GM18519 (cell line): ENCODE data around the gene RIMBP2.
"Not testable (repeated sequence)": the region's sequence is repeated elsewhere in the genome, so short reads cannot be mapped to it uniquely, and the experiment has no call there.

Experiments used
- ATAC-seq: cut with Tn5 transposase; IDR thresholded peaks from one replicate; pipeline ENCODE4 v1.9.1; 2021; ENCODE audit warnings: mild to moderate bottlenecking, moderate library complexity; ENCODE audit not compliant: unreplicated experiment, low FRiP score

The RIMBP2 gene

DNA sequence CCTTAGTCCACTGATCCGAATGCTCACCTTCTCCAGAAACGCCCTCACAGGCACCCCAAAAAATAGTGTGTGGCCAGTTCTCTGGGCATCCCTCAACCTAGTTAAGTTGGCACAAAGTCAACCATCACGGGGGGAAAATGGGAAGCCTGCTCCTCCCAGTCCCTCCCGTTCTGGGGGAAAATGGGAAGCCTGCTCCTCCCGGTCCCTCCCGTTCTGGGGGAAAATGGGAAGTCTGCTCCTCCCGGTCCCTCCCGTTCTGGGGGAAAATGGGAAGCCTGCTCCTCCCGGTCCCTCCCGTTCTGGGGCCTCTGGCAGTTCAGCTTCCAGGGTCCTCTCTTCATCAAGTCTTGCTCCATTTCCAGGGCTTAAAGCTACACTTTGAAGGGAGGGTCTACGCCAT lies 106.1 kb downstream of the RIMBP2 start:
- ATAC-seq = no peak

DNA sequence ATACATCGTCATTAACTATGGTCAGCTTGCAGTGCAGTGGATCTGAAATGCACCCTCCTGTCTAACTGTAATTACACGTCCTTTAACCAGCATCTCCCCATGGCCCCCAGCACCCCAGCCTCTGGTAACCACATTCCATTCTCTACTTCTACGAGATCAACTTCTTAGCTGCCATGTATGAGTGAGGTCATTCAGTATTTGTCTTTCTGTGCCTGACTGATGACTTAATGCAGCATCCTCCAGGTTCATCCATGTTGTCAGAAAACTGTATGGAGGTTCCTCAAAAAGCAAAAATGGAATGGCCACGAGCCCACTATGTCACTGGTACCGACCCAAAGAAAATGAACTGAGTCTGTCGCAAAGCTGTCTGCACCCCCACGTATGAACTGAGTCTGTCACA lies 107.3 kb downstream of the RIMBP2 start:
- ATAC-seq = no peak

DNA sequence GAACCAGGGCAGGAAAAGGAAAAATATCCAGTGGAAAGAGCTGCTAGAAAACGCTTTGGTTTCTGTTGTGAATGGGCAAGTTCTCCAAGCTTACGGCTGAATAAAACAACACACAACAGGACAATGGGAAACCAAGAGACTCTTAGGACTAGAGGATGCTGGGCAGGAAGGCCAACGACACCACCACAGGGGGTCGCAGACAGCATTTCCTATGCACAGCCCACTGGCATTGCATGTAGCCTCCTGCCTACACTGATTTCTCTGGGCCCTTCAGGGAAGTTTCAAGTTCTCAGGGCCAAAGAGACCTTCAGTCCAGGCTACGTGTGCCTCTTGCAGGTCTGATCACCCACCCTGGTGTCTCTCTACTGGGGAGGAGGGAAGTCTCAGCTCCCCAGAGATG lies 108.0 kb downstream of the RIMBP2 start:
- no peak for ATAC-seq

DNA sequence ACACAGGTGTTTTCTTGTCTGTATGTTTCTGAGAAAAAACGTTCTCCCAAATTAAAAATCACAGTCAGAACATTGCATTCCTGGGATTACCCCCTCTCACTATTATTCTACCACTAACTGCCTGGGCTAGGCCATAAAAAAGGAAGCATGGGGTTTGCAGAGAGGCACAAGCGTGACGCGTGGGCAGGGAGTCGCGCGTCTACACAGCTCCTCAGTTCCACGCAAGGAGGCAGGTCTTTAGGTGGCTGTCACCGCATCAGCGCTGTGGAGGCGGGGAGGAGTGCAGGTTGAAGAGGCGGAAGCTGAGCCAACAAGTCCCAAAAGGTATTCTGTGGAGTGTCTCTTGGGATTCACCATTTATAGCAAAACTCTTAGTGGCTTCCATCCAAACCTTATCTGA lies 109.9 kb downstream of the RIMBP2 start:
- no peak for ATAC-seq

DNA sequence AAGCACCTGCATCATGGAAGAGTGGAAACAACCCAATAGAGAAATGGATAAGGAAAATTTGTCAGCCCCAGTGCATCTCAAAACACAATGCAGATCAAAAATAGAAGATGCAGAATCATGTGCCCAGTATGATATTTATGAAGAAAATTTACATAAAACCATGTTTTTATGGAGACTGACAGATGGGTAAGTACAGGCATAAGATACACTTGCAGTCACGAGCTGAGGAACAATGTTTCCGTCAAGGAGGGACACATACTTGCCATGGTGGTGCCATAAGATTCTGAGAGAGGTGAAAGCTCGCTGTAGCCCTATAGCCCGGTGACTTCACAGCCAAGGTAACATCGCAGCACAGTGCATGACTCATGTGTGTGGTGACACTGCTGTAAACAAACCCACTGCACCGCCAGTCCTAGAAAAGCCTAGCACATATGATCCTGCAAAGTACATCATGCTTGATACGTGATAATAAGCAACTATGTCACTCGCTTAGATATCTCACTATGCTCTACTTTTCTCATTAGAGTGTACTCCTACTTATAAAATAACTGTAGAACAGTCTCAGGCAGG lies 112.6 kb downstream of the RIMBP2 start:
- ATAC-seq = no peak

DNA sequence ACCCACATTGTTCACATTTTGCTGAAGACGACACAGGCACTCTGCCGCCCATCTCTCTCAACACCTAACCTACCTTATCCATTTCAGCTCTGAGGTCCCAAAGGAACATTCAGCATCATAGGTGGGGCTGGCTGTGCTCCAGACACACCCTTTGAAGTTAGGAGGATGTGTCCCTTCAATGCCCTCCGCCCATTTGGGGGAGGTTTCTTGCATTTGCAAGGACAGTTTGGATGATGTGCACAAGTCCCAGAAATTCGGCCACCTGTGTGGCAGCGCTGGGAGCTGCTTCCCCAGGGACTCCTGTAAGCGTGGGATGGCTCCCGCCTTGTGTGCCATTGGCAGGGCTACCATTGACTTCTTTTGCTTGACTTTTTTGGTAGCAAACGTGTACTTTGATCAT lies 113.8 kb downstream of the RIMBP2 start:
- no peak for ATAC-seq

DNA sequence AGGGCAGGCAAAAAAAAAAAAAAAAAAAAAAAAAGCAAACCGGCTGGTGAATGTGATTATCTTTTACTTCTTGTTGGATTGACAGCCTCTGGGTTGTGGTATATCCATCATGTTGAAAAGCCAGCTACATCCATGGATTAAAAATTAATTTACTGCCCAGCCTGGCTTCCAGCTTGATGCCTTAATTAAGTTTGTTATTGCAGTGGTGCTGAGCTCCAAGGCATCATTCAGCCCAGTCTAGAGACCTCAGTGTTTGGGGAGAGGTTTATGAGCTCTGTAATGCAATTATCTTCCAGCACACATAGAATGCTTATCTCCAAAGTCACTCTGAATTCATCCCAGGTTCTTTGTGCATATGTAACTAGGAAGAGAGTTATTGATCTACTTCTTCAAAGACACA lies 114.8 kb downstream of the RIMBP2 start:
- no peak for ATAC-seq

DNA sequence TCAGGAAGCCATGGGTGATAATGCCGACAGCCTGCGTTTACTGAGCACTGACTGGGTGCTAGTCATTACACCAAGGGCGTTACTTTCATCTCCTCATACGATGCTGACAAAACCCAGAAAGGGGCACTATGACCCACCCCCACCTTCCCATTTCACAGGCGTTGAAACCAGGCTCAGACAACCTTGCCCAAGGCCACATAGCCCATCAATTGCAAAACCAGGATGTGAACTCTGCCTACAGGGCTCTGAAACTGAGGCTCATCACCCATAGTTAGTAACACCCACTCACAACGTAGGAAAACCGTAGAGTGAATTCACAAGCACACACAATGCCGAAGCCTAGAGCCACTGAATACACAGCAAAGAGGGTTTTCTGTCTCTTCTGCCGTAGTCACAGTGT lies 119.9 kb downstream of the RIMBP2 start:
- no peak for ATAC-seq

DNA sequence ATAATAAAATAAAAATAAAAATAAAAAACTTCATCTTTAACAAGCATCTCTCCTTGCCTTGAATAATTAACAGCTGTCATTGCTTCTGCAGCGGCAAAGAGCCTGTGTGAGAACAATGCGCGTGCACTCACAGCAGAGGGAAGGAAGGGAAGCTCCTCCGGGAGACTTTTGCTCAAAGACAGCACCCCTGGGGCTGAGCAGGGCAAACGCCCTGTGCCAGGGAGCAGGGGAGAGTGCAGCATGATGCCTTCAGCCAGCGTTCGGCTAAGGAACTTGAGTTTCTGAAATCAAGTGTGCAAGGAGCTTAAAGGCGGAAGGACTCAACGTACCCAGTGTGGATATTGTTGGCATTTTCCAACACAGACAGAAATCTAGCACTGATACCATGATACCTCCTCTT lies 120.5 kb downstream of the RIMBP2 start:
- ATAC-seq = no peak

DNA sequence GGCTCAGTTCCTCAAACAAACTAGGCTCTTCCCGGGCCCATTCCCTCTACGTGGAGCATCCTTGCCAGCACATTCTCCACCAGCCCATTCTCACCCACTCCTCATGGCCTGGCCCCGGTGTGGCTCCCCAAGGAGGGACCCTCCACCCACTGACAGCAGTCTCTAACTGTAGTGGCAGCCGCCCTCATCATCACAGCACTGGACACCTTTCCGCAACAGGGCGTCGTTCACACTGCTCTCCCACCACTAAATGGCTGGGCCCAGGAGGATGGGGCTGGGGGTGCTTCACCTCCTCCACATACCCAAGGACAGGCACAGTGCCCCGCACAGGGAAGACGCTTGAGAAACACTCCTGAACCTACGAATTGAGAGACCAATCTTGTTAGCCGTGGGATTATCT lies 123.0 kb downstream of the RIMBP2 start:
- ATAC-seq = no peak

DNA sequence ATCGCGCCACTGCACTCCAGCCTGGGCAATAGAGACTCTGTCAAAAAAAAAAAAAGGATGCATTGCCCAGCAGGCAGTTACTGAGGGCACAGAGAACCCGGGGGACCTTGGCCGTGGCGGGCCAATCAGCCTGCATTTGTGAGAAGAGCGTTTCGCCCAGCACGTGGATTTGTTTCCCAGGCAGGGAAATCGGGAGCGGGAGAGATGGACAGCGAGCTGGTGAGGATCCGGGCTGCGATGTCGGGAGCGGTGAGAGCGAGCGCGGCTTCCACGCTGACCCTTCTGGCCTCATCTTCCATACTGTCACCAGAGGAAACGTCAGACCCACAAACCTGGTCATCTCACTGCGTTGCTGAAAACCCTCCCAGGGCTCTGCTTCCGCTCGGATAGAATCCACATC lies 123.5 kb downstream of the RIMBP2 start:
- no peak for ATAC-seq

DNA sequence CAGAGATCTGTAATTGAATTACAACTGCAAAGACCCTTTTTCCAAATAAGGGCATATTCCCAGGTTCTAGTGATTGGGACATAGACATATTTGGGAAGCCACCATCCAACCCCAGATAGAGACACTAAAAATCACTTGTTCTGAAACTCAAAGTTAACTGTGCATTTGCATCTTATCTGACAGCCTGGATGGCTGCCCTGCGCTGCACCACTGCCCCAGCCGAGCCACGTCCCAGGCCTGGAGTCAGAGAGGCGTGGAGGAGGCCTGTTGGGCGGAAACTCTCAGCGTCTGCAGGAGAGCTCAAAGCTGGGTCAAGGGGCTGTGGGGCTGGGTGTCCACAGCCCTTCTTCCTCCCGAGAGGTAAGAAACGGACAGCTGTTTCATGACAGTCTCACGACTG lies 124.4 kb downstream of the RIMBP2 start:
- no peak for ATAC-seq

DNA sequence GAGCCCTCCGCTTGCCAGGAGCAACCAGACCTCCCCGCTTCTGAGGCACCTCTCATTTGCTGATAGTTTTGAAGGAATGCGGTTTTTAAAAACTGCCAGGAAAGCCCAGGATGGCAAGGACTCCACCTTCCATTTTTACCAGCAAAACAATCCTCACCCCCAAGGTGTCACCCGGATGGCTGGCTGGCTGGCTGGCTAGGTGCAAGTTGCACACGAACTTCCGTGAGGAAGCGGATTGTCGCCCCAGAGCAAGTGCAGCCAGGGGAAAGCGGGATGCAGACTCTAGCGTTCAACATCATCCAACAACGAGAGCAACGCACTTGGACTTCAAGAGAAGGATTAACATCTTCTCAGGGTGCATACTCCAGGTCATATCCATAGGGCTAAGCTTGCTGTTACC lies 125.4 kb downstream of the RIMBP2 start:
- no peak for ATAC-seq

DNA sequence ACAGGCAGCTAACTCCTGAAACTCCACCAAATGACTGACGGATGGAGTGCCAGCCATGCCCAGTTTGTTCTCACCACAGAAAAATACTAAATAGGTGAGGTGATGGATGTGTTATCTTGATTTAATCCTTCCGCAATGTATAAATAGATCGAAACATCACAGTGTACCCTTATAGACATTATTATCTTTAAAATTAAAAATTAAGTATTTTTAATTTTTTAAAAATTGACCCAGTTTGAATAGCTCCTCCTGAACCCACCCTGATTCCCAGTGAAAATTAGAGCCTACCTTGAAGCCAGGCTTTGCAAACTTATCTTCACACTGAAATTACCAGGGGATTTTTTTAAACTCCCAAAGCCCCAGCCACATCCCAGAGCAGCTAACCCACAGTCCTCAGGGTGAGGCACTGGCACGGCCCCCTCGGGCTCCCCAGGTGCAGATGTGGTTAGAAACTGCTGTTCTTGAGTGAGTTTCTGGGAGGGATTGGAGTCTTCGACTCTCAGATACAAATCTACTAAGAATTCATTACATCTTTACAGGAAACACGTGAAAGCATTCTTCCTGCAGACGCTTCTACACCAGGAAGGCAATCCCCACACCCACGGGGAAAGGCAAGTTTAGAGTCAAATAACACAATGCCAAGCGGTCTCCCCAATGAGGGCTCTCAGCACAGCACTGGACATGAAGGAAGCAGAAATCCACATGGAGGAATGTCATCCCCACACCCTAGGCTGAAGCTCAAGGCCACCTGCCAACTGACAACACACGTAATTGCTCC lies 126.4 kb downstream of the RIMBP2 start:
- no peak for ATAC-seq

DNA sequence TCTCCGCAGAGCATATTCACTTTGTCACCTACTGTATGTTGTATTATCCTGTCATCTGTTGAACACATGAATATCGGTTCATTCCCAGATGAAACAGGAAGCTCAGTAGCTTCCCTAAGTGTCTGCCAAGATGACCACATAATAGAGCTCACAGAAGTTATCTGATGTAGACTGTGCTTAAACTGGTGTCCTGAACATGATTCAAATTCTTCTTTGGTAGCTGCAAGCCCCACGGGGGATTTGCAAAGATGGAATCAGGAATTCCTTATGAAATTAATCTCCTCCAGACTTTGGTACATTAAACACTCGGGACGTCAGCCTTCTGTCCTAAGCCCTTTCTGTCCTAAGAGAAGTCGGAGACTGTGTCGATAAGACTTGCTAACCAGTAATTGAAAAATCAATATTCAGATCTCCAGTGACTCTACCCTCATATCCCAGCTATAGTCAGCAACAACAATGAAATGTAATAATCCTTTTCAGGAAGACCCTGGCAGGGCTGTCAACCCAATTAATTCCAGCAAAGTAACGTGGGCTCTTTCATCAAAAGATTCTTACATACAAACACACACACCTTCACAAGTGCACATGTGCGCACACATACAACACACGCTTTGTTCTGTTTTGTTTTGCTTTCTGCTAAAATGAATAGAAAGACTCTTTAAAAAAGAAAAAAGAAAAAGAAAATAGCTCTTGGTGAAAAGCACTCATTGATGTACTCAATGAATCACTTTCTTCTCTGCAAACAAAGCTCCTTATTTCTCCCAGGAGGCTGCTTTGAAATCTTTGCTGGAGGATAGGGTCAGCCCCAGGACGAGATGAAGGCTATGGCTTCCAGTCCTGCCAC lies 127.2 kb downstream of the RIMBP2 start:
- ATAC-seq = no peak

DNA sequence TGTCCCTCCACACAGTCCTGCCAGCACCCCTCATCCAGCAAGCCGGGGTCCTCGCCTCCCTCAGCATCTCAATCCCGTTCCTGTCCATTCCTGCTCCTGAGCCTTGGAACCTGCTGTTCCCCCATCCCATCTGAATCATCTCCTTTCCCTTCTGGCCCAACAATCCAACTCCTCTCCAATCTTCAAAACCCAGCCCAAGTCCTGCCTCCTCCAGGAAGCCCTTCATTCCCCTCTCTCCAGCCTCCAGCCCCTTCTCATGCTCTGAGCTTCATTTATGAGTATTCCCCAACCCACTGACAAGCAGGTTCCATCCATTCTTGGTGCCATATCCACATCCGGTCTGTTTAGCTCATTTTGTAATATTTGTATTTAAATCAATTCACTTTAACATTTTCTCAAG lies 128.1 kb downstream of the RIMBP2 start:
- no peak for ATAC-seq

DNA sequence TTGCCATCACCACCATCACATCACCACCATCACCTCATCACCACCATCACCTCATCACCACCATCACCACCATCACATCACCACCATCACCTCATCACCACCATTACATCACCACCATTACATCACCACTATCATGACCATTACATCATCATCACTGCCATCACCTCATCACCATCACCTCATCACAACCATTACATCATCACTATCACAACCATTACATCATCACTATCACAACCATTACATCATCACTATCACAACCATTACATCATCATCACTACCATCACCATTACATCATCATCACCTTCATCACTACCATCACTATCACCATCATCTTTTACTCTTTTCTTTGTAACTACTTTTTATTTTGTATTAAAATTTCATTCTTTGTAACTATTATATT lies 131.6 kb downstream of the RIMBP2 start:
- ATAC-seq = not testable (repeated sequence)

DNA sequence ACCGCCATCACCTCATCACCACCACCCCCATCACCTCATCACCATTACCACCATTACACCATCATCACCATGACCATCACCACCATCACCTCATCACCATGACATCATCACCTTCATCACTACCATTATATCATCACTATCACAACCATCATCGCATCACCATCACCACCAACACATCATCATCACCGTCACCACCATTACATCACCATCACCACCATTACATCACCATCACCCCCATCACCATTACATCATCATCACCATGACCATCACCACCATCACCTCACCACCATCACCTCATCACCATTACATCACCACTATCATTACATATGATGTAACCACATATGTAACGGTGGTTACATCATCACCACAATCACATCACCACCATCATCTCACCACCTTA lies 132.3 kb downstream of the RIMBP2 start:
- ATAC-seq = no peak

DNA sequence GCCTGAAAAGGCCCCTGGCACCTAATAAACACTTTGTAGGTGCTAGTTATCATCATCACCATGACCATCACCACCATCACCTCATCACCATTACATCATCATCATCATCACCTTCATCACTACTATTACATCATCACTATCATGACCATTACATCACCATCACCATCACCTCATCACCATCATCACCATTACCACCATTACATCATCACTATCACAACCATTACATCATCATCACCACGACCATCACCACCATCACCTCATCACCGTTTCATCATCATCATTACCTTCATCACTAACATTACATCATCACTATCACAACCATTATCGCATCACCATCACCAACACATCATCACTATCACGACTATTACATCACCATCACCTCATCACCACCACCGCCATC lies 132.8 kb downstream of the RIMBP2 start:
- no peak for ATAC-seq

DNA sequence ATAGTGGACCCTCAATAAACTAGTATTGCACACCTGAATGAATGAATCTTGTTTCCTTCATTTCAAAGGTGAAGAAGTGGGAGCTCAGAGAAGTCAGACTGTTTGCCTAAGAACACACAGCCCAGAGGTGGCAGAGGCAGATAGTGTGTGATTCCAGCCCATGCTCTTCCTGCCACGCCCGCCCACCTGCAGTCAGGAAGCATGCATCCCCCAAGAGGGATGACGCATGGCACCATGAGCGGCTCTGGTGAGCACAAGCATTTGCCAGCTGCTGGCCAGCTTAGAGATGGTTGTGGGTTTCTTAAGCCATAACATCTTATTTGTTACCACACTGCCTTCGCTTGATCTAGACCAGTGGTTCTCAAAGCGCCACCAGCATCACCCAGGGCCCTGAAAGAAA lies 133.8 kb downstream of the RIMBP2 start:
- ATAC-seq = no peak

DNA sequence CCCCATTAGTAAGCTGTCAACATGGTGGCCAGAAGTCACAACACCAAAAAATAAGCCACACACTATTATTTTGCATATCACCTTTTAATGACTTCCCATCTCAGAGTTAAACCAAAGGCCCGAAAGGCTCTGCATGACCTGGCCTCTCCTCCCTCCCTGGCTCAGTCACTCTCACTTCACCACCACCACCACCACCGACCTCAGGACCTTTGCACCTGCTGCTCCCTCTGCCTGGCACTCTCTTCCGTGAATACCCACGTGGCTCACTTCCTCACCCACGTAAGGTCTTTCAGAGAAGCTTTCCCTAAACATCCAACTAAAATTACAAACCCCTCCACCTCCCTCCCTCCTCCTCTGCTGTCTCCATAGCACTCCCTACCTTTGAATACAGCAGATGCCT lies 134.3 kb downstream of the RIMBP2 start:
- ATAC-seq = no peak

DNA sequence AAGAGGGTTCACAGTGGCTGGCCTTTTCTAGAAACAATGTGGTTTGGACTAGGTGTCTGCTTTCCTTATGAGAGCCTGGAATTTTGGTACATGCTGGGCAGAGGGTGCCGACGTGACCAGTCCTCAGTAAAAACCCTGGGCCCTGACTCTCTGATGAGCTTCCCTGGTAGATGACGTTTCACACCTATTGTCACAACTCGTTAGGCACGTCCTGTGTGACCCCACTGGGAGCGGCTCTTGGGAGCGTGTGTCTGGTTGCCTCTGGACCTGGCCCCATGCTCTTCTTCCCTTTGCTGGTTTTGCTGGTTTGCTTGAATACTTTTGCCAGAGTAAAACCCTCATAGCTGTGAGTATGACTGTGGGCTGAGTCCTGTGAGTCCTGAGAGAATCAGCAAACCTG lies 136.9 kb downstream of the RIMBP2 start:
- no peak for ATAC-seq
